ENCODE data around the gene LBHD2.

Gene LBHD2

GRCh38 chr14:103121121-103121845, 37.3 kb downstream of the LBHD2 start:
- no peak for DNase-seq

- no peak for DNase-seq
Measured at GRCh38 chr14:103121846-103122584, 38.0 kb downstream of the LBHD2 start.

- DNase-seq, result no peak
Measured at GRCh38 chr14:103122585-103122946, 38.6 kb downstream of the LBHD2 start.

- no peak for DNase-seq
Measured at GRCh38 chr14:103122947-103123633, 39.1 kb downstream of the LBHD2 start, which contains the start of gene TNFAIP2. Gene TNFAIP2 (plus strand): TSS chr14:103123461. CDS start chr14:103126458, 2,997 bp downstream.

- DNase-seq, result no peak
Measured at GRCh38 chr14:103123634-103124500, 39.9 kb downstream of the LBHD2 start.

- no peak for DNase-seq
Measured at GRCh38 chr14:103124501-103125001, 40.5 kb downstream of the LBHD2 start.

GRCh38 chr14:103125098-103126070, 41.4 kb downstream of the LBHD2 start:
- no peak for DNase-seq

- no peak for DNase-seq
Measured at GRCh38 chr14:103126088-103126872, 42.3 kb downstream of the LBHD2 start.

- DNase-seq, result peak; percentile 24
Measured at GRCh38 chr14:103126873-103127304, 42.9 kb downstream of the LBHD2 start.

GRCh38 chr14:103127356-103127755, 43.3 kb downstream of the LBHD2 start:
- no peak for DNase-seq

GRCh38 chr14:103127861-103128598, 44.0 kb downstream of the LBHD2 start:
- no peak for DNase-seq

- DNase-seq, result no peak
Measured at GRCh38 chr14:103128631-103129300, 44.8 kb downstream of the LBHD2 start.

GRCh38 chr14:103129301-103130016, 45.4 kb downstream of the LBHD2 start:
- no peak for DNase-seq

- no peak for DNase-seq
Measured at GRCh38 chr14:103130017-103130764, 46.2 kb downstream of the LBHD2 start.

- DNase-seq, result no peak
Measured at GRCh38 chr14:103130965-103131364, 47.0 kb downstream of the LBHD2 start.

- no peak for DNase-seq
Measured at GRCh38 chr14:103131580-103131979, 47.6 kb downstream of the LBHD2 start.

- no peak for DNase-seq
Measured at GRCh38 chr14:103132381-103133209, 48.6 kb downstream of the LBHD2 start.

Measured in midbrain (tissue), 1 donor.